DMS153 treated with DMSO at 0.1 percent for 48 hours (cell line): Measurements from ENCODE around the gene CFAP77.
A peak's percentile ranks its signal among the peaks of the same experiment; 100 is the strongest.

Experiments
- DNase-seq: peaks from one replicate; lab custom pipeline; 2025; ENCODE audit not compliant: unreplicated experiment; lab: John Stamatoyannopoulos, UW

Gene CFAP77

GRCh38 chr9:132486706-132487350 lies 76.8 kb downstream of the CFAP77 start:
- DNase-seq = no peak

DNA sequence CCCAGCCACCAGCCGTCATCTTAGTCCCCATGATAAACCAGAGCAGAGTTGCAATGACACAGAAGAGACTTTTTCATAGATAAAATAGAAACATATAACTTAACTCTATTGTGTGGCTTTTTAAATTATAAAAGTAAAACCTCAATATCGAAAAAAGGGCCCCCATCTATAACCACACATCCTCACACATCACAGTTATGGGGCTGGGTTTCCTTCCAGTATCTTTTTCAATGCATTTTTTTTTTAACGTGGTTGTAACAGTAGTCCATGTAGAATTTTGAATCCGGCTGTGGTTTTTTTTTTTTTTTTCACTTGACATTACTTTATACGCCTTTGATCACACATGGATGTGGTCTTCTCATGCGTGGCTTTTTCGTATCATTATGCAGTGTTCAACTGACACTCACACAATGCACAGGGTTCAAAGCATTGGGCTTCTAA lies 77.4 kb downstream of the CFAP77 start:
- no peak for DNase-seq

- no peak for DNase-seq
Observed at GRCh38 chr9:132487980-132488535, 78.0 kb downstream of the CFAP77 start.

- no peak for DNase-seq
Observed at GRCh38 chr9:132488626-132489025, 78.6 kb downstream of the CFAP77 start.

- no peak for DNase-seq
Observed at GRCh38 chr9:132489536-132489935, 79.5 kb downstream of the CFAP77 start.

DNA sequence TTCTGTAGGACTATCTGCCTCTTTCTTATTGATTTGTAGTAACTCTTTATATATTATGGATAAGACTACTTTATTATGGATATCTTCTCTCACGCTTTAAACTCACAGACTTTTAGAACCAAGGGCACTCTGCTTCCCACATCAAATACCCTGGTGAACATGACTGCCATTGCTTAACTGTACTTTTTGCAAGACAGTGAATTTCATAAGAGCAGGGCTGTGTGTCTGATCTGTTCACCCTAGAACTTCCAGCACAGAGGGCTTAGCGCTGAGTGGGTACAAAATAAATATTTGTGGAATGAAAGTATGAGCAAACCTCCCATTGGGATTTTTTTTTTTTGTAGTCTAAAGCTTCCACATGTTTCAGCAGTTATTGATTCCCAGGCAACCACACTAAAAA lies 84.8 kb downstream of the CFAP77 start:
- DNase-seq = no peak

DNA sequence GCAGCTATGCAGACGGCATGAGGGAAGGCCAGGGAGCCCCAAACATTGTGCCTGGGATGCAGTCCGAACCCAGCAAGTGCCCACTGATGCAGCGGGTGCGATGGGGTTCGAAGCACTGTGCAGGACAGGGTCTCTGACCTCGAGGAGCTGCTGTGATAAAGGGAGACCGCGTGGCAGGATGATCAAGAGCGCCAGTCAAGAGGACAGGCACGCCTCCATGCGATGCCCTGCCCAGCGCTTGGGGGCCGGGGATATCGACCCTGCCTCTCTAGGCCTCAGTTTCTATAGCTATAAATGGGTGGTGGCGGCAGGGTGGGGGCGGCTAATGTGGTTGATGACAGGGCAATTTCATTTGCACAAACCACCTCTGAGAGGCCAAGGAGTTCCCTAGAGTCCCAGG lies 87.7 kb downstream of the CFAP77 start:
- no peak for DNase-seq

DNA sequence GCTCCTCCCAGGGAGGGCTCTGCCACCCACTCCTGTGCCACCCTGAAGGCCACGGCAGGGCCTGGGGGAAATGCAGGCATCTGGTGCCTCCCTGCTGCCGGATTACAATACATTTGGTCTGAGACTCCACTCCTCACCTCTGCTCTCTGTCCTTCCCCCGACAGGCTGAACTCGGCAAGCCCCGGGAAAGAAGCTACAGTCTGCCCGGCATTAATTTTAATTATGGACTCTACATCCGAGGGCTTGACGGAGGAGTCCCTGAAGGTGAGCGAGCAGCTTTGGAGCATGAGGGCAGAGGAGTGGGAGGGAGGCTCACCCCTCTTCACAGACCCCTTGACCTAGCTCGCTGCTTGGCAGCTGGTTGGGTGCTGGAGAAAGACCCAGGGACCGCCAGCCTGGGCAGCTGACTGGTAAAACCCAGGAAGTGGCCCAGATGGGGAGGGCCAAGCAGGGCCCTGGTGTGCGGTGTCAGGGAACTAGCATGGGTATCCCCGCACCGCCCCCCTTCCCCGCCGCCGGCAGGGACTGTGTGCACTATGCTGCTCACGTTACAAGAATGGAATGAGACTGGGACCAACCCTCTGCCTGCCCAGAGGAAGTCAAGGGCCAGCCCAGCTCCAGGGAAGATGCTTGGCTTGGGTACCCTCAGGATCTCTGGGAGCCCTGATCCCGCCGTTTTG lies 88.7 kb downstream of the CFAP77 start:
- no peak for DNase-seq

- DNase-seq = no peak
Observed at GRCh38 chr9:132499251-132499650, 89.2 kb downstream of the CFAP77 start.

DNA sequence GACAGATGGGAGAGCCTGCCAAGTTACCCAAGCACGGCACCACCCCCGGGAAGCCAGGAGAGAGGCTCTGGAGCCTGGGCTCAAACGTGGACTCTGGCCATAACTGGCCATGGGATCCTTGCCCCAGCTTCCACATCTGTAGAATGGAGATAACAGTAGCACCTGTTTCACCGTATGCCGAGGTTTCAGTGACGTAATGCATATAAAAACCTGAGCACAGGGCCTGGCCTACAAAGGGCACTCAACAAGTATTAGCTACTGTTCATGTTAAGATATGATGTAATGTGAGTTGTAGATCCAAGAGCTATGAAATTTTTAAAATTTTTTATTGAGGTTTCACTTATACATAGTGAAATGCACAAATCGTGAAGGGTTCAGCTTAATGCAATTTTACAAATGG lies 90.2 kb downstream of the CFAP77 start:
- DNase-seq = no peak

DNA sequence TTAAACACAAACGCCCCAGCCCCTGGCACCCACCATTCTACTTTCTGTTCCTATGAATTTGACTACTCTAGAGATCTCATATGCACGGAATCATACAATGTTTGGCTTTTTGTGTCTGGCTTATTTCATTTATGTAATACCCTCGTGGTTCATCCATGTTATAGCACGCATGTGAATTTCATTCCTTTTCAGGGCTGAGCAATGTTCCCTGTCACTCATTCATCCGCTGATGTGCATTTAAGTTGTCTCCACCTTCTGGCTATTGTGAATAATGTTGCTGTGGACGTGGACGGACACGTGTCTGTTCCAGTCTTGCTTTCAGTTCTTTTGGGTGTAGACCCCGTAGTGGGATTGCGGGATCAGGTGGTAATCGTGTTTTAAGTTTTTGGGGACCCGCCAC lies 92.5 kb downstream of the CFAP77 start:
- DNase-seq = no peak

DNA sequence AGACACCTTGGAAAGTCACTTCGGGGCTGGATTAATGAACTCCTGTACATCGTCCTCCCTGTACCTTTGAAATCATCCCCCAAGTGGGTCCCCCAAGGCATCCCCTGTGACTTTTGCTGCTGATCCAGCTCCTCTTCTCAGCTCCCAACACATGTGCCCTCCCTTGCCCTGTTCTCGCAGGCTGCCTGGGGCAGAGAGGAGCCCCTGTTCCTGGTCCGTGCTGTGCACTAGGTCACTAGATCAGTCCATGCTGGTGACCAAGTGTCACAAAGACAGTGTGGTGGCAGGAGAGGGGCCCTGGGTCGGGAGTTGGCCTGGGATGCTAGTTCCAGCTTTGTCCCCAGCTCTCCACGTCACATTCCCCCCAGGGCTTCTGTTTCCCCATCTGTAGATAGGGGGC lies 93.1 kb downstream of the CFAP77 start:
- DNase-seq = no peak

GRCh38 chr9:132504488-132504887 lies 94.5 kb downstream of the CFAP77 start:
- no peak for DNase-seq

- DNase-seq = no peak
Observed at GRCh38 chr9:132505991-132506655, 96.1 kb downstream of the CFAP77 start.

GRCh38 chr9:132506977-132507669 lies 97.1 kb downstream of the CFAP77 start:
- no peak for DNase-seq

- DNase-seq = peak; percentile 45
Observed at GRCh38 chr9:132507670-132508469, 97.9 kb downstream of the CFAP77 start.

- DNase-seq = no peak
Observed at GRCh38 chr9:132509928-132510874, 100.2 kb downstream of the CFAP77 start.

DNA sequence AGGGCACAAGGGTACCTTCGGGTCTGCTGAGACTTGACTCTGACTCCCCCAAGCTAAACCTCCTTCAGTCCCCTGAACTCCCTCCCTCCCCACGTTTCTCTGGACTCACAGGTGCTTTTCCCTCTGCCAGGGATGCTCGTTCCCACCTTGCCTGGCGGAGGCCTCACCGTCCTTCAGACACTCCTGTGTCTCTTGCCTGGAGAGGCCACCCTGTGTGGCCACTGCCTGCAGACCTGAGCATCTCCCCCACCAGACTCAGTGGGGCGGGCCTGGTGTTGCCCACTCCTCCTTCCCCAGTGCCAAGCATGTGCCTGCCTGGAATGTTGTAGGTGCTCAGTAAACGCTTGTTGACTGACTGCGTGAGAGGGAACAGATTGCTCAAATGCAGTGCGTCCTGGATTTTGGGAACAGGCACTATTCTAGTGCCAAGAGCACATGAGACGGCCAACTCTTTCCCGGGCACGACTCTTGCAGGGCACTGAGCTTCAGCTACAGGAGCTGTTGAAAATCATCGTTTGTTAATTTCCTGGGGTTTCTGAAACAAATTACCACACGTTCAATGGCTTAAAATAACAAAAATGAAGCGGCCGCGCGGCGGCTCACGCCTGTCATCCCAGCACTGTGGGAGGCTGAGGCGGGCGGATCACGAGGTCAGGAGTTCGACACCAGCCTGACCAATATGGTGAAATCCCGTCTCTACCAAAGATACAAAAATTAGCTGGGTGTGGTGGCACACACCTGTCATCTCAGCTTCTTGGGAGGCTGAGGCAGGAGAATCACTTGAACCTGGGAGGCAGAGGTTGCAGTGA lies 101.4 kb downstream of the CFAP77 start:
- no peak for DNase-seq

DNA sequence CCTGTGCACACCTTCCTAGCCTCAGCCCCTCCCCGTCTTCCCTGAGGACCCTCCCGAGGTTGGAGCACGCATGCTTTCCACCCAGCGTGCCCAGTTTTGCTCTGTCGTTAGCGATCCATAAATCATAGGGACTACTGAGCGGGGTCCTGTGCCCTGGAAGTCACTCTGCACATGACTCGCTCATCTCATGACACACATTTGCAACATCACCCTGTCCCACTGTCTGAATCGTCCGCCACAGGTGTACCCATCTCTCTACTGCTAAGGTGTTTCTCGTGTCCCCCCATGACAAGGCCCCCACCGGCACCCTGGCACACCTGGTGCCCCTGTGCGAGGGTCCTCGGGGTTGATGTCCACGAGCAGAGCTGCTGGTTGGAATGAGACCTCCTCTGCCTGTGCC lies 103.4 kb downstream of the CFAP77 start:
- no peak for DNase-seq
